Mesenteric fat pad (tissue), 1 donor: Measurements from ENCODE around the gene KRTAP1-4. TPM values are rescaled to one million over a fixed set of nuclear protein-coding genes. Genes with fewer than 3 reads are reported as not detected.
"Not testable (repeated sequence)": the region's sequence is repeated elsewhere in the genome, so short reads cannot be mapped to it uniquely, and the experiment has no call there.

Experiments used
- DNase-seq: peaks from one replicate; pipeline ENCODE4 v3.0.0-alpha.2; 2020; ENCODE audit warnings: low spot score
- total RNA-seq: library from RNA; stranded (reverse); fragmentation: NEBNext Ultra II Directional; extraction: Animal tissue kit (Norgen Biotek cat#: 25700); gene quantifications from one replicate; pipeline ENCODE4 v1.2.1, GENCODE V29; 2021
- donor health status: DM: yes; HTN: yes; CAD: no.

KRTAP1-4 gene
- total RNA-seq, 1 donor from 2014 or later = not detected

DNA sequence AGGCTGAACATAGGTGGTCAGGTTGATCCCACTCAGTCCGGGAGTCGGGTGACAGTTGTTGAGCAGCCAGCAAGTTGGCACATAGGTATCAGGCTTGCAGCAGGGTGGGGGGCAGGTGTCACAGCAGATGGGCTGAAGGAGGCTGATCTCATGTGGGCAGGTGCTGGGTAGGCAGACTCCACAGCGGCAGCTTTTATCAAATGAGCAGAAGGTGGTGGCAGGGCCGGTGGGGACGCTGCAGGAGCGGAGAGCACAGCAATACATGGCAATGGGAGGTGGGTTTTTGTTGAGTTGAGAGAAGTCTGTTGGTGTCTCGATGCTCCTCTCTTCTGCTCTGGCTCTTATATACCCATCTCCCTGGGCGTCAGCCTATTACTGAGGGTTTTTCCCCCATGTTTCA lies 21.2 kb downstream of the KRTAP1-4 start, which contains the start of gene KRTAP3-1:
Gene KRTAP3-1, minus strand, starts transcription at position 318 of the 400 bp plus-strand sequence. Its CDS starts 54 bp downstream, at position 264.
- DNase-seq = no peak

GRCh38 chr17:41004397-41004796 lies 25.6 kb downstream of the KRTAP1-4 start:
- no peak for DNase-seq

DNA sequence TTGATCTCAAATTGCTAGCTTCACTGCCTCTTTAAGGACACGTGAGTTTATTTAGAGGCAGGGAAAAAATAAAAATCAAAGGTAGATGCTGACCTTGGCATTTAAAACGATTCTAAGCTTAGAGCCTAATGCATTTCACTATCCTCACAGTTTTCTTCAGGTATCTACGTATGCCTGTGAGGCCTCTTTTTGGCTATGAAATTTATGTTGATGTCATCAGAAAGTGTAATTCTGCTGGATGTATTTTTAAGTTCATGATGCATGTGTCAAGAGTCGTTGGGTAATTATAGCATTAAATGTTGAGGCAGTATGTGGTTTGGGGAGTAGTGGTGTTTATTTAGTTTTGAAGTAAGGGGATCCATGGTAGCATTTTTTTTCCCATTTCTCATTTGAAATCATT lies 26.1 kb downstream of the KRTAP1-4 start:
- no peak for DNase-seq

GRCh38 chr17:41002814-41003213 lies 27.2 kb downstream of the KRTAP1-4 start:
- DNase-seq = no peak

GRCh38 chr17:41001795-41002194 lies 28.2 kb downstream of the KRTAP1-4 start:
- DNase-seq = no peak

GRCh38 chr17:40999563-40999962 lies 30.4 kb downstream of the KRTAP1-4 start, which contains the start of gene KRTAP3-2:
KRTAP3-2 (minus strand) TSS chr17:40999906; CDS start chr17:40999853, 53 bp downstream.
- DNase-seq = not testable (repeated sequence)

DNA sequence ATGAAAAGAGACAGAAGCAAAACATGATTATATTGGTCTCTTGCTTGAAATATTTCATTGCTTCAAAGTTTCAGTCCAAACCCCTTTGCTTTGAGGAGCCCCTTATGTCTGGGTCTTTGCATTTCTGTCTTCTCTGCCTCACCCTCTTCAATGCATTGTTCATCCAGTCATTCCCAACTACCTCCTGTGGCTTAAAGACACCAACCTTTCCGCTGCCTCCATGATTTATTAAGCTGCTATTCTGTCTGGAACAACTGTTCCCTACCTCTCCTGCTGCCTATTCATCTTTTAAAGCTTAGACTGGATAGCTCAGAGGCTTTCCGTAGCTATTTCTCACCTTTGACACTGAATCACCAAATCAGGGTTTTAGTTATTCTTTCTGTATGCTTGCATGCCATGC lies 32.6 kb downstream of the KRTAP1-4 start:
- no peak for DNase-seq

GRCh38 chr17:40996829-40997228 lies 33.2 kb downstream of the KRTAP1-4 start:
- no peak for DNase-seq

DNA sequence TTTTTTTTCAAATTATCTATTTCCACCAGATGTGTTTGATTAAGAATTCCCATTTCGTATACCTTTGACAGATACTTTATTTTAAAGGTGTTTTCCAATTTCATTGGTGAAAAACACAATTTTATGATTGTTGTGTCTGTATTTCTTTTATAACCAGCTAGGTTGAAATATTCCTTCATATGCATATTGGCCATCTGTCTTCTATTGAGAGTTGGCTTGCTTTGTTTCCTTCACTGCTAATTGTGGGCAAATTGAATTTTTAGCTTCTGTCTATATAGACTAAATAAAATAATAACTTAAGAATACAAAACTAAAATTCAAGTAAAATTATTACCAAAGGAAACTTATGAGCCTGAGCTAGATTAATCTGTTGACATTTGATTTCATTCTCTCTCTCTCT lies 34.9 kb downstream of the KRTAP1-4 start:
- DNase-seq = no peak

GRCh38 chr17:40993839-40994238 lies 36.2 kb downstream of the KRTAP1-4 start, which contains the start of gene KRTAP3-3:
KRTAP3-3 (minus strand) TSS chr17:40994164; CDS start chr17:40994097, 67 bp downstream.
- no peak for DNase-seq

- DNase-seq = no peak
Measured at GRCh38 chr17:40993084-40993483, 36.9 kb downstream of the KRTAP1-4 start.

DNA sequence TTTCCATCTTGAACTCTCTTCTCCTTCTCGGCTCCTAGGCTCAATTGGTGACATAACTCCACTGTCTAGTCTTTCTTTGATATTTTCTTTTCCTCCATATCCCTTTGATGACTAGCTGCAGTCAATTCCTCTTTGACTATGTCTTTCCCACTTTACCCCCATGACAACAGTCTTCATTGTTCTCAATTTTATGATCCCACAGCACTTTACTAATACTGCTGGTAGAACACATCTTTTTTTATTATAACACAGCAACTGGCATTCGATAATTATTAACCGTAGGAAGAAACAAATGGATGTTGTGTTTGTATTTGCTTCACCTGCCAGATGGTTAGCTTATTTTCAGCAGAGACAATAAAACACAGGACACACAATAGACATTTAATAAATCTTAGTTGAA lies 37.3 kb downstream of the KRTAP1-4 start:
- no peak for DNase-seq

DNA sequence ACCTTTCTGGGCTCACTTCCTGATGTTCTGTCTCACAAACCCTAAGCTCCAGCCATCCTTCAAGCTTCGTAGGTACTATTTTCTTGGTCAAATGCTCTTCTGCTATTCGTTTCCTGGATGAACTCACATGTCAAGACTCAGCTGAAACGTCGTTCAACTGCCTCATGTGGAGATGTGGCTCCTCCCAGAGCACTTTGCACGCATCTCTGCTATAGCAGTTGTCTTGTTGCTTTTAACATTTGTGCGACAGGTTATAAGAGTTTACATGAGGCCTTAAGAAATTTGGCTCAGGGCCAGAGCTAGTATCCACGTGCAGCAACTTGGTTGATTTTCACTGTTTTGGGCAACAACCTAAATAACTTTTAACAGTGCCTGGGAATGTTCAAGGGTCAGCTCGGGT lies 43.1 kb downstream of the KRTAP1-4 start:
- DNase-seq = no peak

DNA sequence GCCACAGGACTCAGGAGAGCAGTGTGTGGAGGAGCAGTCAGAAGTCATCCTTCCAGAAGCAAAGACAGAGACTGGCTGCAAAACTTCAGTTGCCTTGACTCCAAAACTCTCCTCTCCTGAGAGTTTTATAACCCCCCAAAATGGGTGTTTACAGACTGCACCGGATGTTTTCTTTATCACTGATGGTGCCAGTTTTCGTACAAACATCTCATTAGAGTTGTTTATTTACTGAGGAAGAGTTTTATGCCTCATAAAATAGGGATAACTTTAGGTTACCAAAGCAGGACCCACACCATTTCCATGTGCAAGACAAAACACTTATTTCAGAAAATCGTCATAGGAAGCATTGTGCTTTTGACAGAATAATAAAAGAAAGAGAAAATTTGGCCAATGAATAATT lies 45.8 kb downstream of the KRTAP1-4 start, which contains the start of gene KRT40:
Gene KRT40, minus strand, starts transcription at position 101 of the 400 bp plus-strand sequence. Its CDS starts 53 bp downstream, at position 48.
- DNase-seq = no peak

DNA sequence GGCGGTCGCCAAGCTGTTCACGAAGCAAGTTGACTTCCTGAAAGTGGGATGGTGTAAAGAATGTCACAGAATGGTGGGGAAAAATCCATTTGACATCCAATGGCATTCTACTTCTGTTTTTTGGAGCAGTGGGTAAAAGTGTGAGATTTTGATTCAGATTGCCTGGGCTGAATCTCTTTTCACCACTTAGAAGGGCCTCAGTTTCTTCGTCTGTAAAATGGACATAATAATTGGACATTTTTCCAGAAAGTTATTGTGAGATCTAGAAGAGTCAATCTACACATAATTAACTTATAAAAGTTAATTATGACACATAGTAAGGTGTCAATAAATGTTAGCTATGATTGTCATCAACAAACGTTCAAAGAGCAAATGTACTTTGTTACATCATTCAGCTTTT lies 48.9 kb downstream of the KRTAP1-4 start:
- no peak for DNase-seq

DNA sequence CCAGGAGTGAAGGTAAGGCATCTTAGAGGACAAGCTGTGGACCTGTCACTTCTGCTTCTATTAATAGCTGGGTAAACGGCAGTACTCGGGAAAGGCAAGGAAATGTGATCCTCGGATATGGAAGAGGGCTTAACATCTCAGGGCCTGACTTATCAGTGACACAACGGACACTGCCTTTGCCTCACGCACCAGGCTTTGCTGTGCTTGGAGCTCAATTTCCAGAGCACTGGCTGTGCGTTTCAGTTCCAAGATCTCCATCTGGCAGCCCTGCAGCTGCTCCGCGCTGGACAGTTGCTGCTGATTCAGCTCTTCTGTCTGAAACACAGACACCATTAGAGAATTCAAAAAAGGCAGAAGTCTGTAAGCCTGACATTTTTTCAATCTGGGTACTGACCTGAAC lies 49.4 kb downstream of the KRTAP1-4 start:
- DNase-seq = no peak

DNA sequence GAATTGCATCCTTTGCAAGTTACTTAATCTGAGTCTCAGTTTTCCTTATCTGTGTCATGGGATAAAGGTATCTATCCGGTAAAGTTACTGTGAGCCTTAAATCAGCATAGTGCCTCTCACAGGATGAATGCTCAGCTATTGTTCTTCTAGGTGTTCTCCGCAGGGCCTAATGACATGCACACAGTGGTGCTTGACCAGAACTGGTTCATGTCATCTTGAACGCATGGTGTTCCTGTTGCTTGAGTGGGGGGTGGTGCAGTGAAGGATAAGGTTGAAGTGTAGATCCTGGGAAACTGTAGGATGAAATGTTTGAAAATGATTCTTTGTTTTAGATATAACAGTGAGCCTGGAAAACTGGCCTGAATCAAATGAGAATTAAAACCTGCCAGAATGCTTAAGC lies 49.9 kb downstream of the KRTAP1-4 start:
- no peak for DNase-seq

Other genes starting within 250 kb of the KRTAP1-4 start
- not detected for gene KRT27, start 247.6 kb downstream of the KRTAP1-4 start, total RNA-seq
- gene KRT28, start 230.2 kb downstream of the KRTAP1-4 start, total RNA-seq = not detected
- 38.6 TPM for gene KRT10, start 207.6 kb downstream of the KRTAP1-4 start, total RNA-seq
- gene KRT12, start 163.0 kb downstream of the KRTAP1-4 start, total RNA-seq = not detected
- 1.2 TPM for gene KRT20, start 145.0 kb downstream of the KRTAP1-4 start, total RNA-seq
- gene KRT23, start 92.5 kb downstream of the KRTAP1-4 start, total RNA-seq = 0.80 TPM
- not detected for gene KRT39, start 63.2 kb downstream of the KRTAP1-4 start, total RNA-seq
- not detected for gene KRT40, start 45.9 kb downstream of the KRTAP1-4 start, total RNA-seq
- not detected for gene KRTAP3-3, start 36.0 kb downstream of the KRTAP1-4 start, total RNA-seq
- gene KRTAP3-2, start 30.3 kb downstream of the KRTAP1-4 start, total RNA-seq = not detected
- gene KRTAP3-1, start 21.1 kb downstream of the KRTAP1-4 start, total RNA-seq = not detected
- gene KRTAP1-5, start 3.0 kb downstream of the KRTAP1-4 start, total RNA-seq = not detected
- gene KRTAP1-3, start 4.7 kb upstream of the KRTAP1-4 start, total RNA-seq = not detected
- gene KRTAP1-1, start 11.3 kb upstream of the KRTAP1-4 start, total RNA-seq = not detected
- not detected for gene KRTAP2-1, start 17.1 kb upstream of the KRTAP1-4 start, total RNA-seq
- gene KRTAP2-2, start 25.0 kb upstream of the KRTAP1-4 start, total RNA-seq = not detected
- gene KRTAP2-3, start 29.9 kb upstream of the KRTAP1-4 start, total RNA-seq = not detected
- gene KRTAP2-4, start 35.7 kb upstream of the KRTAP1-4 start, total RNA-seq = not detected
- gene KRTAP4-7, start 54.0 kb upstream of the KRTAP1-4 start, total RNA-seq = not detected
- gene KRTAP4-8, start 67.9 kb upstream of the KRTAP1-4 start, total RNA-seq = not detected
- gene KRTAP4-16, start 72.0 kb upstream of the KRTAP1-4 start, total RNA-seq = not detected
- gene KRTAP4-9, start 75.2 kb upstream of the KRTAP1-4 start, total RNA-seq = not detected
- not detected for gene KRTAP4-11, start 88.2 kb upstream of the KRTAP1-4 start, total RNA-seq
- gene KRTAP4-12, start 94.0 kb upstream of the KRTAP1-4 start, total RNA-seq = not detected
- gene KRTAP4-6, start 110.3 kb upstream of the KRTAP1-4 start, total RNA-seq = not detected
- not detected for gene KRTAP4-5, start 119.6 kb upstream of the KRTAP1-4 start, total RNA-seq
- not detected for gene KRTAP4-4, start 130.6 kb upstream of the KRTAP1-4 start, total RNA-seq
- not detected for gene KRTAP4-3, start 138.0 kb upstream of the KRTAP1-4 start, total RNA-seq
- not detected for gene KRTAP4-2, start 148.0 kb upstream of the KRTAP1-4 start, total RNA-seq
- not detected for gene KRTAP4-1, start 154.7 kb upstream of the KRTAP1-4 start, total RNA-seq
- gene KRTAP9-1, start 159.7 kb upstream of the KRTAP1-4 start, total RNA-seq = not detected
- gene KRTAP9-2, start 196.5 kb upstream of the KRTAP1-4 start, total RNA-seq = not detected
- gene KRTAP9-3, start 202.3 kb upstream of the KRTAP1-4 start, total RNA-seq = not detected
- not detected for gene KRTAP9-8, start 207.8 kb upstream of the KRTAP1-4 start, total RNA-seq
- not detected for gene KRTAP9-4, start 219.5 kb upstream of the KRTAP1-4 start, total RNA-seq
- not detected for gene KRTAP9-9, start 225.2 kb upstream of the KRTAP1-4 start, total RNA-seq
- gene KRTAP9-6, start 235.2 kb upstream of the KRTAP1-4 start, total RNA-seq = not detected
- gene KRTAP9-7, start 245.5 kb upstream of the KRTAP1-4 start, total RNA-seq = not detected